H1 (cell line): ENCODE data around the gene NDUFA12.

Source experiments
- BACH1 ChIP-seq: IDR thresholded peaks from 2 replicates; pipeline ENCODE4 v1.6.1; 2012; ENCODE audit warnings: low read length, improper control_type of control experiment
- CTCF ChIP-seq, 3 experiments: IDR thresholded peaks; 1 replicate in 2 of 3; 2 replicates in 1 of 3; pipeline versions ENCODE4 v1.5.1 to v1.6.1; 2011; ENCODE audit warnings: low read length in 3 of 3, mild to moderate bottlenecking in 3 of 3, inconsistent platforms in 2 of 3, low read depth in 1 of 3, moderate library complexity in 1 of 3; ENCODE audit not compliant: insufficient read depth in 1 of 3; ENCODE audit errors: control extremely low read depth in 1 of 3
- EZH2 ChIP-seq: fragments of 200-600 bp; sonication (generic); IDR thresholded peaks from 2 replicates; pipeline ENCODE4 v1.7.1; 2012; ENCODE audit warnings: low read depth, mild to moderate bottlenecking, moderate library complexity, low read length, inconsistent platforms; ENCODE audit not compliant: severe bottlenecking
- JUND ChIP-seq: IDR thresholded peaks from 2 replicates; pipeline ENCODE4 v1.6.1; 2011; ENCODE audit warnings: mild to moderate bottlenecking, improper control_type of control experiment, low read length
- POLR2A ChIP-seq, 2 experiments: IDR thresholded peaks; 1 replicate in 1 of 2; 2 replicates in 1 of 2; pipeline ENCODE4 v1.6.1; 2011; ENCODE audit warnings: low read depth in 2 of 2, low read length in 2 of 2, mild to moderate bottlenecking in 2 of 2; ENCODE audit errors: control extremely low read depth in 1 of 2
- SP1 ChIP-seq: IDR thresholded peaks from 2 replicates; pipeline ENCODE4 v1.6.1; 2011; ENCODE audit warnings: low read depth, low read length
- TAF1 ChIP-seq: IDR thresholded peaks from 2 replicates; pipeline ENCODE4 v1.6.1; 2011; ENCODE audit warnings: mild to moderate bottlenecking, low read depth, low read length

GRCh38 chr12:94961911-94962310 lies 41.6 kb downstream of the NDUFA12 start:
- TF ChIP-seq CTCF (IDR thresholded peaks at IDR 0.05; ENCODE audit: control extremely low read depth in 1 of 3, insufficient read depth in 1 of 3, low read depth in 1 of 3, low read length in 3 of 3) (no peak), EZH2 (no peak), BACH1 (no peak), POLR2A (IDR thresholded peaks at IDR 0.05; ENCODE audit: control extremely low read depth in 1 of 2, low read depth in 2 of 2, low read length in 2 of 2) (no peak), JUND (no peak), TAF1 (no peak), SP1 (no peak)
